Measurements from ENCODE around the gene COQ3. TPM values are rescaled to one million over a fixed set of nuclear protein-coding genes. Genes with fewer than 3 reads are reported as not detected.

COQ3 gene
- total RNA-seq, 1 experiment from 2014 or later: 13.9 TPM

- TF ChIP-seq MYBL2 (CRISPR knock-in tag; IDR thresholded peaks at IDR 0.05) (no peak), ELF4 (CRISPR knock-in tag; IDR thresholded peaks at IDR 0.05; ENCODE audit: low read depth) (no peak), E2F1 (CRISPR knock-in tag; IDR thresholded peaks at IDR 0.05) (no peak)
Measured at GRCh38 chr6:99362678-99363268, 31.2 kb downstream of the COQ3 start (continued).

- DNase-seq (ENCODE audit: low spot score) (no peak), ATAC-seq (no peak)
- Mint-ChIP-seq H3K4me1 (0 out of 2 replicates have a peak, but pooled peaks cover 2% of the 10 kb centered on the region), H3K36me3 (no peaks in the 10 kb centered on the region), H3K4me3 (no peak overlapping the region), H3K27ac (no peak overlapping the region), H3K27me3 (ENCODE audit: low read depth) (peaks cover 8% of the 10 kb centered on the region), H3K9me3 (no peaks in the 10 kb centered on the region)
- no peak for TF ChIP-seq NR1H2 (CRISPR knock-in tag; IDR thresholded peaks at IDR 0.05)
- TF ChIP-seq, protein P1, sequence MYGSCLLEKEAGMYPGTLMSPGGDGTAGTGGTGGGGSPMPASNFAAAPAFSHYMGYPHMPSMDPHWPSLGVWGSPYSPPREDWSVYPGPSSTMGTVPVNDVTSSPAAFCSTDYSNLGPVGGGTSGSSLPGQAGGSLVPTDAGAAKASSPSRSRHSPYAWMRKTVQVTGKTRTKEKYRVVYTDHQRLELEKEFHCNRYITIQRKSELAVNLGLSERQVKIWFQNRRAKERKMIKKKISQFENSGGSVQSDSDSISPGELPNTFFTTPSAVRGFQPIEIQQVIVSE (CRISPR knock-in tag; IDR thresholded peaks at IDR 0.05; ENCODE audit: borderline replicate concordance): no peak
- TF ChIP-seq GTF2I (CRISPR knock-in tag; conservative IDR thresholded peaks at IDR 0.05): no peak
- no peak for TF ChIP-seq FOXK1 (CRISPR knock-in tag; IDR thresholded peaks at IDR 0.05)
- TF ChIP-seq ATF1 (CRISPR knock-in tag; IDR thresholded peaks at IDR 0.05): no peak
- TF ChIP-seq ZNF138 (CRISPR knock-in tag; conservative IDR thresholded peaks at IDR 0.05): no peak
- TF ChIP-seq EMX1 (CRISPR knock-in tag; IDR thresholded peaks at IDR 0.05): no peak
- no peak for TF ChIP-seq CTCF (IDR thresholded peaks at IDR 0.05)
- no peak for TF ChIP-seq ATF2 (CRISPR knock-in tag; IDR thresholded peaks at IDR 0.05; ENCODE audit: borderline replicate concordance, low read depth)
- TF ChIP-seq ESRRA (CRISPR knock-in tag; IDR thresholded peaks at IDR 0.05; ENCODE audit: borderline replicate concordance): no peak
- TF ChIP-seq CREM (CRISPR knock-in tag; IDR thresholded peaks at IDR 0.05): no peak
- no peak for TF ChIP-seq HMGA2 (CRISPR knock-in tag; IDR thresholded peaks at IDR 0.05)
- TF ChIP-seq CBFB (CRISPR knock-in tag; IDR thresholded peaks at IDR 0.05; ENCODE audit: low read depth): no peak
- TF ChIP-seq ZNF396 (CRISPR knock-in tag; IDR thresholded peaks at IDR 0.05; ENCODE audit: borderline replicate concordance): no peak
- TF ChIP-seq, protein P2, sequence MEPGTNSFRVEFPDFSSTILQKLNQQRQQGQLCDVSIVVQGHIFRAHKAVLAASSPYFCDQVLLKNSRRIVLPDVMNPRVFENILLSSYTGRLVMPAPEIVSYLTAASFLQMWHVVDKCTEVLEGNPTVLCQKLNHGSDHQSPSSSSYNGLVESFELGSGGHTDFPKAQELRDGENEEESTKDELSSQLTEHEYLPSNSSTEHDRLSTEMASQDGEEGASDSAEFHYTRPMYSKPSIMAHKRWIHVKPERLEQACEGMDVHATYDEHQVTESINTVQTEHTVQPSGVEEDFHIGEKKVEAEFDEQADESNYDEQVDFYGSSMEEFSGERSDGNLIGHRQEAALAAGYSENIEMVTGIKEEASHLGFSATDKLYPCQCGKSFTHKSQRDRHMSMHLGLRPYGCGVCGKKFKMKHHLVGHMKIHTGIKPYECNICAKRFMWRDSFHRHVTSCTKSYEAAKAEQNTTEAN (CRISPR knock-in tag; IDR thresholded peaks at IDR 0.05): no peak
- no peak for TF ChIP-seq AR (CRISPR knock-in tag; IDR thresholded peaks at IDR 0.05)
- no peak for TF ChIP-seq STAT6 (CRISPR knock-in tag; conservative IDR thresholded peaks at IDR 0.05; ENCODE audit: low read depth)
- TF ChIP-seq NFATC4 (CRISPR knock-in tag; IDR thresholded peaks at IDR 0.05): no peak
- no peak for TF ChIP-seq SMAD3 (CRISPR knock-in tag; IDR thresholded peaks at IDR 0.05; ENCODE audit: borderline replicate concordance)
- CTCF ChIA-PET: interaction anchor here (2.2 kb wide), 1 partner anchor 29 kb away, joined by 10 read pairs; no protein-coding TSS in a partner anchor
- POLR2A ChIA-PET: no interaction called here
Measured at GRCh38 chr6:99359800-99360199, 34.2 kb downstream of the COQ3 start.

All from WTC11 (cell line).